GM12878 (cell line): ENCODE measurements around the gene LHFPL2. TPM values are rescaled to one million over a fixed set of nuclear protein-coding genes. Genes with fewer than 3 reads are reported as not detected.

Source experiments
- ATAC-seq: fragments of 200-7000 bp; cut with Tn5 transposase; 3 replicates; pipeline ENCODE4 v1.9.1; 2020; ENCODE audit warnings: mild to moderate bottlenecking, moderate library complexity
- BruUV-seq: library from RNA; stranded (reverse); fragments of 400-500 nt; replicated peaks from 2 replicates; lab custom pipeline; 2021; lab: Mats Ljungman, UMichigan
- CTCF ChIA-PET: fragments of 300-600 bp; sonication (Branson Sonifier 250); formaldehyde crosslinking; extraction: SDS; loops from one replicate; lab custom pipeline; 2021; ENCODE audit warnings: inconsistent platforms; lab: Yijun Ruan, JAX
- POLR2A ChIA-PET: fragments of 350-600 bp; formaldehyde crosslinking; extraction: SDS; loops from one replicate; lab custom pipeline; 2021; ENCODE audit warnings: inconsistent platforms; lab: Charles Lee
- RAD21 ChIA-PET: fragments of 300-600 bp; sonication (Branson Sonifier 250); formaldehyde crosslinking; loops from one replicate; lab custom pipeline; 2023; ENCODE audit warnings: antibody characterized with exemption; ENCODE audit not compliant: unreplicated experiment; lab: Charles Lee
- SMC1A ChIA-PET: fragments of 300-600 bp; sonication (Branson Sonifier 250); formaldehyde crosslinking; loops from one replicate; lab custom pipeline; 2023; ENCODE audit not compliant: unreplicated experiment, uncharacterized antibody; lab: Charles Lee
- DNase-seq: peaks from one replicate; pipeline ENCODE4 v3.0.0-alpha.2; 2011; ENCODE audit warnings: low read depth, low spot score
- FAIRE-seq: peaks from 3 replicates; lab custom pipeline; 2011; peaks lifted over from hg19 to GRCh38; lab: Jason Lieb, UNC
- H2AFZ ChIP-seq: 2 replicates; pipeline ENCODE4 v1.6.0; 2011; ENCODE audit warnings: low read depth, low read length, control low read depth; ENCODE audit not compliant: control insufficient read depth
- H3K27ac ChIP-seq: 2 replicates; pipeline ENCODE4 v1.5.1; 2011; ENCODE audit warnings: control low read depth; ENCODE audit not compliant: control insufficient read depth, insufficient read depth
- H3K27me3 ChIP-seq, 2 experiments: replicated peaks in 1 of 2; 2 replicates each; pipeline versions ENCODE4 v1.6.0 to v1.6.1; 2011; ENCODE audit warnings: low read length in 1 of 2; ENCODE audit not compliant: control insufficient read depth in 2 of 2, insufficient read depth in 2 of 2
- H3K36me3 ChIP-seq, 2 experiments: 2 replicates each; pipeline ENCODE4 v1.5.1; 2011; ENCODE audit warnings: low read length in 1 of 2; ENCODE audit not compliant: control insufficient read depth in 2 of 2, insufficient read depth in 2 of 2
- H3K4me1 ChIP-seq: 2 replicates; pipeline ENCODE4 v1.6.1; 2011; ENCODE audit warnings: mild to moderate bottlenecking, low read length, moderate library complexity, mixed read lengths; ENCODE audit not compliant: control insufficient read depth, insufficient read depth
- H3K4me2 ChIP-seq: 2 replicates; pipeline ENCODE4 v1.6.0; 2011; ENCODE audit warnings: control low read depth; ENCODE audit not compliant: control insufficient read depth, insufficient read depth
- H3K4me3 ChIP-seq: fragments of 200-600 bp; sonication (generic); 2 replicates; pipeline ENCODE4 v1.5.1; 2016
- H3K79me2 ChIP-seq: 2 replicates; pipeline ENCODE4 v1.6.0; 2011; ENCODE audit warnings: low read length; ENCODE audit not compliant: control insufficient read depth, insufficient read depth
- H3K9ac ChIP-seq: 2 replicates; pipeline ENCODE4 v1.8.0; 2011; ENCODE audit warnings: low read length, control low read depth, mixed read lengths; ENCODE audit not compliant: control insufficient read depth, insufficient read depth
- H3K9me3 ChIP-seq: replicated peaks from 3 replicates; pipeline ENCODE4 v1.5.1; 2011; ENCODE audit warnings: mild to moderate bottlenecking, low read length; ENCODE audit not compliant: control insufficient read depth, insufficient read depth
- H4K20me1 ChIP-seq: 2 replicates; pipeline ENCODE4 v1.6.0; 2011; ENCODE audit not compliant: control insufficient read depth, insufficient read depth
- CBX5 ChIP-seq: sonication (generic); IDR thresholded peaks from 2 replicates; pipeline ENCODE4 v1.6.1; 2016; ENCODE audit warnings: low read depth, moderate library complexity, mild to moderate bottlenecking, inconsistent platforms
- ETV6 ChIP-seq, 2 experiments: fragments of 450-650 bp in 1 of 2; IDR thresholded peaks in 1 of 2; conservative IDR thresholded peaks in 1 of 2; 2 replicates each; pipeline ENCODE4 v1.6.1; 2014; ENCODE audit warnings: antibody characterized with exemption in 1 of 2, borderline replicate concordance in 1 of 2, low read depth in 1 of 2, mild to moderate bottlenecking in 1 of 2, moderate library complexity in 1 of 2
- KDM1A ChIP-seq: fragments of 200-600 bp; sonication (generic); IDR thresholded peaks from 2 replicates; pipeline ENCODE4 v1.6.1; 2016; ENCODE audit warnings: borderline replicate concordance
- LARP7 ChIP-seq: fragments of 450-650 bp; IDR thresholded peaks from 2 replicates; pipeline ENCODE4 v1.6.1; 2017; ENCODE audit warnings: mild to moderate bottlenecking
- MLLT1 ChIP-seq: fragments of 450-650 bp; IDR thresholded peaks from 2 replicates; pipeline ENCODE4 v1.6.1; 2016; ENCODE audit warnings: mild to moderate bottlenecking
- POU2F2 ChIP-seq: IDR thresholded peaks from 3 replicates; pipeline ENCODE4 v1.6.1; 2011; ENCODE audit warnings: low read depth, mild to moderate bottlenecking, low read length, borderline replicate concordance
- RFX5 ChIP-seq: IDR thresholded peaks from 2 replicates; pipeline ENCODE4 v1.6.1; 2011; ENCODE audit warnings: low read depth, low read length, improper control_type of control experiment
- SIX5 ChIP-seq: IDR thresholded peaks from 2 replicates; pipeline ENCODE4 v1.6.1; 2011; ENCODE audit warnings: mild to moderate bottlenecking, low read depth, low read length, moderate library complexity; ENCODE audit not compliant: severe bottlenecking
- SMAD5 ChIP-seq: IDR thresholded peaks from 2 replicates; pipeline ENCODE4 v1.6.1; 2016; ENCODE audit warnings: antibody characterized with exemption, low read depth
- SREBF1 ChIP-seq: IDR thresholded peaks from 2 replicates; pipeline ENCODE4 v1.6.1; 2012; ENCODE audit warnings: mild to moderate bottlenecking, low read length
- TCF12 ChIP-seq: IDR thresholded peaks from 2 replicates; pipeline ENCODE4 v1.6.1; 2011; ENCODE audit warnings: low read depth, mild to moderate bottlenecking, low read length
- WGBS: methylation state at CpG from one replicate; pipeline ENCODE4 v1.1.6; 2016; ENCODE audit warnings: low lambda C conversion rate; ENCODE audit not compliant: insufficient replicate concordance, insufficient coverage; ENCODE audit errors: missing lambda C conversion rate; 5-methylcytosine and 5-hydroxymethylcytosine counted together
- in situ Hi-C: fragments of 300-500 bp; cut with MboI; formaldehyde crosslinking; loops from 9 replicates; pipeline ENCODE4 v1.14.3; 2018; ENCODE audit warnings: mixed read lengths
- intact Hi-C: fragments of 100-400 bp; cut with micrococcal nuclease; formaldehyde crosslinking; loops from one replicate; pipeline ENCODE4 v1.14.2; 2022; ENCODE audit not compliant: unreplicated experiment
- polyA plus RNA-seq, 11 experiments: library from polyadenylated mRNA; depleted of rRNA in 4 of 11; unstranded in 6 of 11; stranded (reverse) in 5 of 11; fragments of >200 nt; fragmentation: Nextera tagmentation in 4 of 11; fragmentation: Illumina TruSeq in 1 of 11; extraction: Ambion mirVana in 4 of 11; extraction: Trizol in 1 of 11; gene quantifications; 1 replicate in 1 of 11; 2 replicates in 10 of 11; pipeline versions ENCODE4 v1.2.1 to v1.2.3, GENCODE V29; 2011 to 2016; ENCODE audit warnings: inconsistent platforms in 2 of 11, missing spikeins in 2 of 11, low read depth in 1 of 11
- total RNA-seq, 4 experiments: library from RNA; depleted of rRNA in 3 of 4; stranded (reverse); fragments of >200 nt in 3 of 4; fragmentation: Illumina TruSeq in 1 of 4; extraction: Trizol in 1 of 4; gene quantifications; 2 replicates each; pipeline versions ENCODE4 v1.2.1 to v1.2.3, GENCODE V29; 2013 to 2021
- TF ChIP-seq, protein P1 (sequence below): IDR thresholded peaks from 2 replicates; pipeline ENCODE4 v1.6.1; 2012; ENCODE audit warnings: low read depth, low read length, improper control_type of control experiment

Gene LHFPL2
- total and polyA plus RNA-seq, 10 of the 15 experiments (the other 5 are each of a cell fraction or from before 2014, with no cell fraction given): 4.1 to 21.8 (median 12.5) TPM

- no TSS peak for BruUV-seq
- TF ChIP-seq CBX5 (no peak), LARP7 (no peak), SREBF1 (no peak)
- CTCF ChIA-PET: no interaction called here
Observed at GRCh38 chr5:78506261-78507024, 142.1 kb downstream of the LHFPL2 start.

GRCh38 chr5:78505860-78506259 is 142.7 kb downstream of the LHFPL2 start:
- WGBS: 78% methylated on average over 2 of the region's 2 CpGs
- Histone ChIP-seq H3K4me2 (no peak overlapping the region), H4K20me1 (0 out of 2 replicates have a peak, but pooled peaks cover 3% of the 10 kb centered on the region), H3K27me3 (no peaks in the 10 kb centered on the region), H3K27ac (no peak overlapping the region), H3K36me3 (peaks cover 0 to 9% of the 10 kb centered on the region in 2 experiments; a peak in 2 of 4 replicates), H3K4me1 (peaks cover 9% of the 10 kb centered on the region), H3K9me3 (no peaks in the 10 kb centered on the region), H3K4me3 (no peak overlapping the region), H3K79me2 (no peaks in the 10 kb centered on the region; the same call in 1 of the 2 replicates), H3K9ac (no peak overlapping the region), H2AFZ (no peak overlapping the region)
- intact Hi-C loops (no loop called here), in situ Hi-C loops (no loop called here)
- ChIA-PET RAD21 (no interaction called here), CTCF (interaction anchor here (0.8 to 1.4 kb wide), 2 partner anchors 87 to 627 kb away, joined by 3 to 6 read pairs; no protein-coding TSS in a partner anchor), POLR2A (interaction anchor here (0.6 kb wide), 1 partner anchor 229 kb away, joined by 3 read pairs; no protein-coding TSS in a partner anchor), SMC1A (interaction anchor here (1.0 to 1.4 kb wide), 3 partner anchors 10 to 399 kb away, joined by 3 to 5 read pairs (median 4); no protein-coding TSS in a partner anchor)
- DNase-seq (no peak), ATAC-seq (no peak), FAIRE-seq (no peak)
- TF ChIP-seq ETV6 (conservative IDR thresholded peaks at IDR 0.05 in 1 of 2, IDR thresholded peaks at IDR 0.05 in 1 of 2; ENCODE audit: borderline replicate concordance in 1 of 2, low read depth in 1 of 2): no peak
- no peak for TF ChIP-seq SIX5
- no peak for TF ChIP-seq SMAD5
- TF ChIP-seq TCF12: no peak
- TF ChIP-seq, protein P1, sequence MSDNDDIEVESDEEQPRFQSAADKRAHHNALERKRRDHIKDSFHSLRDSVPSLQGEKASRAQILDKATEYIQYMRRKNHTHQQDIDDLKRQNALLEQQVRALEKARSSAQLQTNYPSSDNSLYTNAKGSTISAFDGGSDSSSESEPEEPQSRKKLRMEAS: no peak
- no peak for TF ChIP-seq KDM1A
- TF ChIP-seq MLLT1: no peak
- TF ChIP-seq LARP7: no peak
- TF ChIP-seq RFX5: no peak
- TF ChIP-seq POU2F2: no peak
- no TSS peak for BruUV-seq

More at GRCh38 chr5:78506261-78507024, 142.1 kb downstream of the LHFPL2 start:
- Histone ChIP-seq H3K27me3 (no peaks in the 10 kb centered on the region), H3K79me2 (no peaks in the 10 kb centered on the region; the same call in 1 of the 2 replicates), H3K4me3 (no peak overlapping the region), H3K9ac (no peak overlapping the region), H4K20me1 (0 out of 2 replicates have a peak, but pooled peaks cover 3% of the 10 kb centered on the region), H3K27ac (no peak overlapping the region), H3K4me2 (no peak overlapping the region), H3K9me3 (no peaks in the 10 kb centered on the region), H3K4me1 (peaks cover 9% of the 10 kb centered on the region), H3K36me3 (peaks cover 0 to 9% of the 10 kb centered on the region in 2 experiments; a peak in 2 of 4 replicates), H2AFZ (no peak overlapping the region)
- DNase-seq: no peak
- 89% methylated on average over 2 of the region's 2 CpGs for WGBS
- no peak for ATAC-seq
- SMC1A ChIA-PET: interaction anchor here (1.0 kb wide), 1 partner anchor 399 kb away, joined by 3 read pairs; no protein-coding TSS in a partner anchor
- FAIRE-seq: no peak
- intact Hi-C loops: no loop called here
- RAD21 ChIA-PET: no interaction called here
- POLR2A ChIA-PET: interaction anchor here (0.6 kb wide), 1 partner anchor 229 kb away, joined by 3 read pairs; no protein-coding TSS in a partner anchor
- in situ Hi-C loops: no loop called here
